NCI-H128 (cell line): ENCODE measurements around the gene CAMK1.

Experiments
- DNase-seq: peaks from one replicate; lab custom pipeline; 2025; ENCODE audit not compliant: unreplicated experiment; lab: John Stamatoyannopoulos, UW

Gene CAMK1

GRCh38 chr3:9713142-9713541, 56.6 kb downstream of the CAMK1 start:
- no peak for DNase-seq

- DNase-seq = no peak
These were observed 57.3 kb downstream of the CAMK1 start for GRCh38 chr3:9712415-9712814.

GRCh38 chr3:9710174-9710739, 59.5 kb downstream of the CAMK1 start:
- DNase-seq = no peak
